HEK293 (cell line): ENCODE measurements around the gene MARK2.

Source experiments
- GFI1B ChIP-seq: fragments of 450-650 bp; formaldehyde crosslinking; IDR thresholded peaks from 2 replicates; pipeline ENCODE4 v1.5.1; 2016; ENCODE audit warnings: missing biosample characterization, missing genetic modification characterization
- GLIS2 ChIP-seq: fragments of 450-650 bp; formaldehyde crosslinking; IDR thresholded peaks from 2 replicates; pipeline ENCODE4 v1.5.1; 2016; ENCODE audit warnings: missing biosample characterization, missing genetic modification characterization
- IKZF3 ChIP-seq: fragments of 450-650 bp; IDR thresholded peaks from 2 replicates; pipeline ENCODE4 v1.5.0; 2018; ENCODE audit warnings: missing biosample characterization, mild to moderate bottlenecking, missing genetic modification characterization, moderate library complexity
- KLF10 ChIP-seq: fragments of 450-650 bp; IDR thresholded peaks from 2 replicates; pipeline ENCODE4 v1.5.1; 2018; ENCODE audit warnings: missing biosample characterization, mild to moderate bottlenecking, missing genetic modification characterization
- MEIS1 ChIP-seq: sonication (generic); formaldehyde crosslinking; IDR thresholded peaks from 2 replicates; pipeline ENCODE4 v1.8.1; 2022; ENCODE audit warnings: missing genetic modification reagents, mild to moderate bottlenecking, borderline replicate concordance
- OSR2 ChIP-seq: fragments of 450-650 bp; formaldehyde crosslinking; IDR thresholded peaks from 2 replicates; pipeline ENCODE4 v1.5.1; 2016; ENCODE audit warnings: missing biosample characterization, missing genetic modification characterization
- SP7 ChIP-seq: fragments of 450-650 bp; formaldehyde crosslinking; IDR thresholded peaks from 2 replicates; pipeline ENCODE4 v1.5.1; 2016; ENCODE audit warnings: missing biosample characterization, missing genetic modification characterization
- ZBTB20 ChIP-seq: fragments of 450-650 bp; formaldehyde crosslinking; IDR thresholded peaks from 2 replicates; pipeline ENCODE4 v1.5.1; 2016; ENCODE audit warnings: missing biosample characterization, missing genetic modification characterization
- ZFP37 ChIP-seq: fragments of 450-650 bp; formaldehyde crosslinking; IDR thresholded peaks from 2 replicates; pipeline ENCODE4 v1.5.1; 2016; ENCODE audit warnings: missing biosample characterization, missing genetic modification characterization
- ZFP41 ChIP-seq: fragments of 450-650 bp; formaldehyde crosslinking; IDR thresholded peaks from 2 replicates; pipeline ENCODE4 v1.5.1; 2016; ENCODE audit warnings: missing biosample characterization, missing genetic modification characterization, borderline replicate concordance
- ZNF157 ChIP-seq: fragments of 450-650 bp; formaldehyde crosslinking; IDR thresholded peaks from 2 replicates; pipeline ENCODE4 v1.5.1; 2016; ENCODE audit warnings: missing biosample characterization, missing genetic modification characterization
- ZNF214 ChIP-seq: fragments of 450-650 bp; formaldehyde crosslinking; IDR thresholded peaks from 2 replicates; pipeline ENCODE4 v1.5.1; 2017; ENCODE audit warnings: missing biosample characterization, mild to moderate bottlenecking, missing genetic modification characterization, borderline replicate concordance
- ZNF239 ChIP-seq: fragments of 450-650 bp; formaldehyde crosslinking; IDR thresholded peaks from 2 replicates; pipeline ENCODE4 v1.5.1; 2016; ENCODE audit warnings: missing biosample characterization, missing genetic modification characterization
- ZNF302 ChIP-seq: fragments of 450-650 bp; formaldehyde crosslinking; IDR thresholded peaks from 2 replicates; pipeline ENCODE4 v1.5.1; 2016; ENCODE audit warnings: missing biosample characterization, missing genetic modification characterization, low read depth
- ZNF324 ChIP-seq: fragments of 450-650 bp; formaldehyde crosslinking; IDR thresholded peaks from 2 replicates; pipeline ENCODE4 v1.5.1; 2016; ENCODE audit warnings: missing biosample characterization, missing genetic modification characterization
- ZNF366 ChIP-seq: fragments of 450-650 bp; formaldehyde crosslinking; conservative IDR thresholded peaks from 2 replicates; pipeline ENCODE4 v1.5.1; 2016; ENCODE audit warnings: missing biosample characterization, missing genetic modification characterization
- ZNF391 ChIP-seq: fragments of 450-650 bp; formaldehyde crosslinking; IDR thresholded peaks from 2 replicates; pipeline ENCODE4 v1.5.1; 2016; ENCODE audit warnings: low read depth, missing biosample characterization, missing genetic modification characterization, borderline replicate concordance
- ZNF48 ChIP-seq: fragments of 450-650 bp; formaldehyde crosslinking; IDR thresholded peaks from 2 replicates; pipeline ENCODE4 v1.5.1; 2016; ENCODE audit warnings: missing biosample characterization, missing genetic modification characterization
- ZNF521 ChIP-seq: fragments of 450-650 bp; formaldehyde crosslinking; IDR thresholded peaks from 2 replicates; pipeline ENCODE4 v1.5.1; 2017; ENCODE audit warnings: missing biosample characterization, mild to moderate bottlenecking, missing genetic modification characterization
- ZNF529 ChIP-seq: fragments of 450-650 bp; formaldehyde crosslinking; IDR thresholded peaks from 2 replicates; pipeline ENCODE4 v1.5.1; 2017; ENCODE audit warnings: missing genetic modification characterization, missing biosample characterization; ENCODE audit not compliant: insufficient replicate concordance
- ZNF623 ChIP-seq: fragments of 450-650 bp; formaldehyde crosslinking; IDR thresholded peaks from 2 replicates; pipeline ENCODE4 v1.5.1; 2016; ENCODE audit warnings: missing biosample characterization, missing genetic modification characterization
- ZNF626 ChIP-seq: fragments of 450-650 bp; sonication (Bioruptor Pico); formaldehyde crosslinking; IDR thresholded peaks from 2 replicates; pipeline ENCODE4 v1.5.1; 2018; ENCODE audit warnings: missing biosample characterization, missing genetic modification characterization, inconsistent platforms
- ZNF785 ChIP-seq: fragments of 450-650 bp; formaldehyde crosslinking; IDR thresholded peaks from 2 replicates; pipeline ENCODE4 v1.5.1; 2016; ENCODE audit warnings: missing biosample characterization, missing genetic modification characterization
- ZNF792 ChIP-seq: fragments of 450-650 bp; formaldehyde crosslinking; IDR thresholded peaks from 2 replicates; pipeline ENCODE4 v1.5.1; 2016; ENCODE audit warnings: missing biosample characterization, missing genetic modification characterization
- TF ChIP-seq, protein P1 (sequence below): fragments of 450-650 bp; formaldehyde crosslinking; IDR thresholded peaks from 2 replicates; pipeline ENCODE4 v1.5.0; 2017; ENCODE audit warnings: missing biosample characterization, missing genetic modification characterization, borderline replicate concordance
- TF ChIP-seq, protein P2 (sequence below): fragments of 450-650 bp; formaldehyde crosslinking; IDR thresholded peaks from 2 replicates; pipeline ENCODE4 v1.5.1; 2016; ENCODE audit warnings: missing biosample characterization, missing genetic modification characterization
- TF ChIP-seq, protein P3 (sequence below): fragments of 450-650 bp; formaldehyde crosslinking; IDR thresholded peaks from 2 replicates; pipeline ENCODE4 v1.5.1; 2016; ENCODE audit warnings: missing biosample characterization, missing genetic modification characterization
- TF ChIP-seq, protein P4 (sequence below): fragments of 450-650 bp; formaldehyde crosslinking; IDR thresholded peaks from 2 replicates; pipeline ENCODE4 v1.5.1; 2017; ENCODE audit warnings: missing biosample characterization, missing genetic modification characterization
- TF ChIP-seq, protein P5 (sequence below): fragments of 450-650 bp; formaldehyde crosslinking; IDR thresholded peaks from 2 replicates; pipeline ENCODE4 v1.5.1; 2016; ENCODE audit warnings: missing biosample characterization, missing genetic modification characterization, borderline replicate concordance

The MARK2 gene

DNA sequence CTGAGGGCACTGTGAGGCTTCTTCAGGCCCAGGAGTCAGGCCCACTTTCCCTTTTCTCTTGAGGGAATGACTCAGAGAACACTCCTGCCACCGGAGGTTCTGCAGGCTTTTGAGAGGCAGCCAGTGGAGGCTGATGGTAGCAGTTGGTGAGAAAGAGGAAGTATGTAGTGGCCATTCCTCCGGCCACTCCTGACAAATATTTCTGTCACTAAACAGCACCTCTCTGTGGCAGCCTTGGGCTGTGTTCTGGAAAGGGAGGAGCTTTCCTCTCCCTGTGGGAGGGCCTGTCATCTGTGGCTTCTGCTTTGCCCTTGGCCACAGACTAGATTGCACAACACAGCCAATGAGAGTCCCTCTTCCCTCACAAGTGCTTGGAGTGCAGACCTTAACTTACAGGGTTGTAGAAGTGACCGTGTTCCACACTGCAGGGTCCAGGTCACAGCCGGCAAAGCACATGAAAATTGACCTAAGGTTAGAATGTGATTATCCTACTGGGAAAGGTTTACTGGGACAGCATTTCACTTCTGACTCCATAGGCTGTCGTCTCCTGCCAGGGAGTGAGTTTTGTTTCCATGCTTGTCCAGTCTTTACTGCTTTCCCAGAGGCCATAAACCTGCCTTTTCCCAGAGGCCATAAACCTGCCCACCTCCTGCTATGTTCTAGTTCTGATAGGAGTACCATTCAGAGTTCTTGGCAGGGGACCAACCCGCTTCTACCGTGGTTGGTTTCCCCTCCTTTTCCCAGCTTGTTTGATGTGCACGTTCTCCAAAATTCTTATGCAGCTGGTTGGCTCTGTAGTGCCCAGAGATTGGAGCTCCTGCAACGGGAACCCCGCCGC lies 33.3 kb downstream of the MARK2 start (continued):
- TF ChIP-seq ZNF521 (tag by site-specific recombination) (no peak), ZNF792 (no peak), ZNF239 (no peak), ZNF302 (no peak), ZNF214 (tag by site-specific recombination) (no peak), ZNF529 (tag by site-specific recombination) (no peak), ZNF324 (tag by site-specific recombination) (no peak), GLIS2 (tag by site-specific recombination) (no peak), KLF10 (tag by site-specific recombination) (no peak), ZNF157 (no peak), ZNF48 (tag by site-specific recombination) (no peak), ZNF623 (tag by site-specific recombination) (no peak), ZBTB20 (tag by site-specific recombination) (peak; percentile 29; the same call in 1 of the 2 replicates), GFI1B (tag by site-specific recombination) (no peak), ZNF626 (tag by site-specific recombination) (no peak), IKZF3 (tag by site-specific recombination) (peak; percentile 66; the same call in 1 of the 2 replicates), ZNF366 (tag by site-specific recombination) (0 out of 2 replicates have a peak, but pooled peaks have one; percentile 41), ZFP41 (tag by site-specific recombination) (no peak), SP7 (0 out of 2 replicates have a peak, but pooled peaks have one; percentile 16), ZNF391 (tag by site-specific recombination) (no peak), ZNF785 (tag by site-specific recombination) (no peak), ZFP37 (no peak), OSR2 (peak; percentile 89), MEIS1 (CRISPR knock-in tag) (no peak)
- TF ChIP-seq, protein P1, sequence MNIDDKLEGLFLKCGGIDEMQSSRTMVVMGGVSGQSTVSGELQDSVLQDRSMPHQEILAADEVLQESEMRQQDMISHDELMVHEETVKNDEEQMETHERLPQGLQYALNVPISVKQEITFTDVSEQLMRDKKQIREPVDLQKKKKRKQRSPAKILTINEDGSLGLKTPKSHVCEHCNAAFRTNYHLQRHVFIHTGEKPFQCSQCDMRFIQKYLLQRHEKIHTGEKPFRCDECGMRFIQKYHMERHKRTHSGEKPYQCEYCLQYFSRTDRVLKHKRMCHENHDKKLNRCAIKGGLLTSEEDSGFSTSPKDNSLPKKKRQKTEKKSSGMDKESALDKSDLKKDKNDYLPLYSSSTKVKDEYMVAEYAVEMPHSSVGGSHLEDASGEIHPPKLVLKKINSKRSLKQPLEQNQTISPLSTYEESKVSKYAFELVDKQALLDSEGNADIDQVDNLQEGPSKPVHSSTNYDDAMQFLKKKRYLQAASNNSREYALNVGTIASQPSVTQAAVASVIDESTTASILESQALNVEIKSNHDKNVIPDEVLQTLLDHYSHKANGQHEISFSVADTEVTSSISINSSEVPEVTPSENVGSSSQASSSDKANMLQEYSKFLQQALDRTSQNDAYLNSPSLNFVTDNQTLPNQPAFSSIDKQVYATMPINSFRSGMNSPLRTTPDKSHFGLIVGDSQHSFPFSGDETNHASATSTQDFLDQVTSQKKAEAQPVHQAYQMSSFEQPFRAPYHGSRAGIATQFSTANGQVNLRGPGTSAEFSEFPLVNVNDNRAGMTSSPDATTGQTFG (tag by site-specific recombination): no peak
- TF ChIP-seq, protein P2, sequence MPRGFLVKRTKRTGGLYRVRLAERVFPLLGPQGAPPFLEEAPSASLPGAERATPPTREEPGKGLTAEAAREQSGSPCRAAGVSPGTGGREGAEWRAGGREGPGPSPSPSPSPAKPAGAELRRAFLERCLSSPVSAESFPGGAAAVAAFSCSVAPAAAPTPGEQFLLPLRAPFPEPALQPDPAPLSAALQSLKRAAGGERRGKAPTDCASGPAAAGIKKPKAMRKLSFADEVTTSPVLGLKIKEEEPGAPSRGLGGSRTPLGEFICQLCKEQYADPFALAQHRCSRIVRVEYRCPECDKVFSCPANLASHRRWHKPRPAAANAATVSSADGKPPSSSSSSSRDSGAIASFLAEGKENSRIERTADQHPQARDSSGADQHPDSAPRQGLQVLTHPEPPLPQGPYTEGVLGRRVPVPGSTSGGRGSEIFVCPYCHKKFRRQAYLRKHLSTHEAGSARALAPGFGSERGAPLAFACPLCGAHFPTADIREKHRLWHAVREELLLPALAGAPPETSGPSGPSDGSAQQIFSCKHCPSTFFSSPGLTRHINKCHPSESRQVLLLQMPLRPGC (tag by site-specific recombination): no peak
- TF ChIP-seq, protein P3, sequence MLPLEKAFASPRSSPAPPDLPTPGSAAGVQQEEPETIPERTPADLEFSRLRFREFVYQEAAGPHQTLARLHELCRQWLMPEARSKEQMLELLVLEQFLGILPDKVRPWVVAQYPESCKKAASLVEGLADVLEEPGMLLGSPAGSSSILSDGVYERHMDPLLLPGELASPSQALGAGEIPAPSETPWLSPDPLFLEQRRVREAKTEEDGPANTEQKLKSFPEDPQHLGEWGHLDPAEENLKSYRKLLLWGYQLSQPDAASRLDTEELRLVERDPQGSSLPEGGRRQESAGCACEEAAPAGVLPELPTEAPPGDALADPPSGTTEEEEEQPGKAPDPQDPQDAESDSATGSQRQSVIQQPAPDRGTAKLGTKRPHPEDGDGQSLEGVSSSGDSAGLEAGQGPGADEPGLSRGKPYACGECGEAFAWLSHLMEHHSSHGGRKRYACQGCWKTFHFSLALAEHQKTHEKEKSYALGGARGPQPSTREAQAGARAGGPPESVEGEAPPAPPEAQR (tag by site-specific recombination): no peak
- TF ChIP-seq, protein P4, sequence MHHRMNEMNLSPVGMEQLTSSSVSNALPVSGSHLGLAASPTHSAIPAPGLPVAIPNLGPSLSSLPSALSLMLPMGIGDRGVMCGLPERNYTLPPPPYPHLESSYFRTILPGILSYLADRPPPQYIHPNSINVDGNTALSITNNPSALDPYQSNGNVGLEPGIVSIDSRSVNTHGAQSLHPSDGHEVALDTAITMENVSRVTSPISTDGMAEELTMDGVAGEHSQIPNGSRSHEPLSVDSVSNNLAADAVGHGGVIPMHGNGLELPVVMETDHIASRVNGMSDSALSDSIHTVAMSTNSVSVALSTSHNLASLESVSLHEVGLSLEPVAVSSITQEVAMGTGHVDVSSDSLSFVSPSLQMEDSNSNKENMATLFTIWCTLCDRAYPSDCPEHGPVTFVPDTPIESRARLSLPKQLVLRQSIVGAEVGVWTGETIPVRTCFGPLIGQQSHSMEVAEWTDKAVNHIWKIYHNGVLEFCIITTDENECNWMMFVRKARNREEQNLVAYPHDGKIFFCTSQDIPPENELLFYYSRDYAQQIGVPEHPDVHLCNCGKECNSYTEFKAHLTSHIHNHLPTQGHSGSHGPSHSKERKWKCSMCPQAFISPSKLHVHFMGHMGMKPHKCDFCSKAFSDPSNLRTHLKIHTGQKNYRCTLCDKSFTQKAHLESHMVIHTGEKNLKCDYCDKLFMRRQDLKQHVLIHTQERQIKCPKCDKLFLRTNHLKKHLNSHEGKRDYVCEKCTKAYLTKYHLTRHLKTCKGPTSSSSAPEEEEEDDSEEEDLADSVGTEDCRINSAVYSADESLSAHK (tag by site-specific recombination): no peak
- TF ChIP-seq, protein P5, sequence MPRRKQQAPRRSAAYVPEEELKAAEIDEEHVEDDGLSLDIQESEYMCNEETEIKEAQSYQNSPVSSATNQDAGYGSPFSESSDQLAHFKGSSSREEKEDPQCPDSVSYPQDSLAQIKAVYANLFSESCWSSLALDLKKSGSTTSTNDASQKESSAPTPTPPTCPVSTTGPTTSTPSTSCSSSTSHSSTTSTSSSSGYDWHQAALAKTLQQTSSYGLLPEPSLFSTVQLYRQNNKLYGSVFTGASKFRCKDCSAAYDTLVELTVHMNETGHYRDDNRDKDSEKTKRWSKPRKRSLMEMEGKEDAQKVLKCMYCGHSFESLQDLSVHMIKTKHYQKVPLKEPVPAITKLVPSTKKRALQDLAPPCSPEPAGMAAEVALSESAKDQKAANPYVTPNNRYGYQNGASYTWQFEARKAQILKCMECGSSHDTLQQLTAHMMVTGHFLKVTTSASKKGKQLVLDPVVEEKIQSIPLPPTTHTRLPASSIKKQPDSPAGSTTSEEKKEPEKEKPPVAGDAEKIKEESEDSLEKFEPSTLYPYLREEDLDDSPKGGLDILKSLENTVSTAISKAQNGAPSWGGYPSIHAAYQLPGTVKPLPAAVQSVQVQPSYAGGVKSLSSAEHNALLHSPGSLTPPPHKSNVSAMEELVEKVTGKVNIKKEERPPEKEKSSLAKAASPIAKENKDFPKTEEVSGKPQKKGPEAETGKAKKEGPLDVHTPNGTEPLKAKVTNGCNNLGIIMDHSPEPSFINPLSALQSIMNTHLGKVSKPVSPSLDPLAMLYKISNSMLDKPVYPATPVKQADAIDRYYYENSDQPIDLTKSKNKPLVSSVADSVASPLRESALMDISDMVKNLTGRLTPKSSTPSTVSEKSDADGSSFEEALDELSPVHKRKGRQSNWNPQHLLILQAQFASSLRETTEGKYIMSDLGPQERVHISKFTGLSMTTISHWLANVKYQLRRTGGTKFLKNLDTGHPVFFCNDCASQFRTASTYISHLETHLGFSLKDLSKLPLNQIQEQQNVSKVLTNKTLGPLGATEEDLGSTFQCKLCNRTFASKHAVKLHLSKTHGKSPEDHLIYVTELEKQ (tag by site-specific recombination): no peak
